VCaP (cell line): ENCODE results near the gene MAP2K1.

Experiments used
- H3K27ac ChIP-seq: fragments of 450-650 bp; 2 replicates; pipeline ENCODE4 v1.5.1; 2017
- CTCF ChIP-seq: fragments of 450-650 bp; conservative IDR thresholded peaks from 2 replicates; pipeline ENCODE4 v1.5.1; 2017; ENCODE audit warnings: mild to moderate bottlenecking, moderate library complexity

MAP2K1 gene

GRCh38 chr15:66474135-66474534 lies 87.4 kb downstream of the MAP2K1 start:
- no peak overlapping the region for H3K27ac ChIP-seq
- TF ChIP-seq CTCF = no peak

GRCh38 chr15:66474963-66475362 lies 88.3 kb downstream of the MAP2K1 start:
- no peak overlapping the region for H3K27ac ChIP-seq
- no peak for TF ChIP-seq CTCF

- no peak overlapping the region for H3K27ac ChIP-seq
Observed at GRCh38 chr15:66476535-66476934, 89.8 kb downstream of the MAP2K1 start.

GRCh38 chr15:66477011-66477410 lies 90.3 kb downstream of the MAP2K1 start:
- TF ChIP-seq CTCF = no peak
- H3K27ac ChIP-seq = no peak overlapping the region

More at GRCh38 chr15:66476535-66476934, 89.8 kb downstream of the MAP2K1 start:
- TF ChIP-seq CTCF = no peak

- TF ChIP-seq CTCF = no peak
- H3K27ac ChIP-seq = no peak overlapping the region
Observed at GRCh38 chr15:66480267-66480666, 93.6 kb downstream of the MAP2K1 start.

- no peak overlapping the region for H3K27ac ChIP-seq
- no peak for TF ChIP-seq CTCF
Observed at GRCh38 chr15:66481107-66481856, 94.6 kb downstream of the MAP2K1 start.

GRCh38 chr15:66482539-66482938 lies 95.8 kb downstream of the MAP2K1 start:
- H3K27ac ChIP-seq = no peak overlapping the region
- TF ChIP-seq CTCF = no peak
